GM19025 (cell line): ENCODE measurements around the gene CDC6.

ENCODE experiments used
- ATAC-seq: cut with Tn5 transposase; IDR thresholded peaks from one replicate; pipeline ENCODE4 v1.9.1; 2021; ENCODE audit warnings: mild to moderate bottlenecking, low read depth, moderate library complexity; ENCODE audit not compliant: unreplicated experiment

Gene CDC6

GRCh38 chr17:40348562-40349476, 61.1 kb downstream of the CDC6 start:
- ATAC-seq: no peak

DNA sequence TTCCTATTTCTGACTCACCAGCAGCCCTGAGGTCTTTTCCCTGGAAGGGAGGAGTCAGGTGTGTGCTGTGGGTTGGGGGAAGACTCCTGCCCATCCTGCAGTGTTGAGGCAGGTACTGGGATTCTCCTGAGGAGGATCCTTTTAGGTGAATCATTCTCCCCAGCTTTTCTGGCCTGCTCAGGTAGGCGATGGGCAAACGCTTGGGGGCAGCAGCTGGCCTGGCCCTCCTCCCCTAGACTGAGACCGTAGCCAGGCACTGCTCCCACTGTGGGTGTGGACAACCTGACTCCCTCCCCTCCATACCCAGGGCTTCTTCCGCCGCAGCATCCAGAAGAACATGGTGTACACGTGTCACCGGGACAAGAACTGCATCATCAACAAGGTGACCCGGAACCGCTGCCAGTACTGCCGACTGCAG, 61.8 kb downstream of the CDC6 start:
- ATAC-seq: no peak

DNA sequence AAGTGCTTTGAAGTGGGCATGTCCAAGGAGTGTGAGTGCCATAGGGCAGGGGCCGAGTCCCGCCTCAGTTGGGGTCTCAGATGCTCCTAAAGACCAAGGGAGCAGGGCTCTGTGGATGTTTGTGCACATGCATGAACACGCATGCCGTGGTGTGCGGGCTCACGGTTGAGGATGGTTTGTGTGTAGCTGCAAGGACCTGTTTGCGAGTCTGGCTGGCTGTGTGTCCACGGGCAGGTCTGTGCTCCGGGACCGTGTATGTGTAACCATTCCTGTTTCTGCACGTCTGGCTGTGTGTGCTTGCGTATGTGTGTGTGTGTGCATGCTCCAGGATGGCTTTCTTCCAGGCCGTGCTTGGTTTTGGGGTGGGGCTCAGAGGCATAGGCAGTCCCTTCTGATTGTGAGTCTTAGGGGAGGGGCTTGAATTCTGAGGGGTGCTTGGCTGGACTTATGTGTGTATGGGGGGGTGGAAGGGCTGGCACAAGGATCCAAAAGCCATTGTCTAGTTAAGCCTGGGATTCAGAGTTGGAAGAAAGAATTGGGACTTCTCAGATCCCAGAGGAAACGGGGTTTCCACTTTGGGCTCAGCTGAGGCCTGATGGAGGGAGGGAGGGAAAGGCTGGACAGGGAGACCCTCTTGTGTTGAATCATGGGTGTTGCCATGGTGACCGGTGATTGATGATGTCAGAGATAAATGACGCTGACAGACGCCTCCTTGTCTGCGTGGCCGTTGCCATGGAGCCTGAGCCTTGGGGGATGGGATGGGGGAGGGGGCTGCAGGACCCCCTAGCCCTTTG, 62.4 kb downstream of the CDC6 start:
- no peak for ATAC-seq

GRCh38 chr17:40350689-40351358, 63.1 kb downstream of the CDC6 start:
- ATAC-seq: no peak

DNA sequence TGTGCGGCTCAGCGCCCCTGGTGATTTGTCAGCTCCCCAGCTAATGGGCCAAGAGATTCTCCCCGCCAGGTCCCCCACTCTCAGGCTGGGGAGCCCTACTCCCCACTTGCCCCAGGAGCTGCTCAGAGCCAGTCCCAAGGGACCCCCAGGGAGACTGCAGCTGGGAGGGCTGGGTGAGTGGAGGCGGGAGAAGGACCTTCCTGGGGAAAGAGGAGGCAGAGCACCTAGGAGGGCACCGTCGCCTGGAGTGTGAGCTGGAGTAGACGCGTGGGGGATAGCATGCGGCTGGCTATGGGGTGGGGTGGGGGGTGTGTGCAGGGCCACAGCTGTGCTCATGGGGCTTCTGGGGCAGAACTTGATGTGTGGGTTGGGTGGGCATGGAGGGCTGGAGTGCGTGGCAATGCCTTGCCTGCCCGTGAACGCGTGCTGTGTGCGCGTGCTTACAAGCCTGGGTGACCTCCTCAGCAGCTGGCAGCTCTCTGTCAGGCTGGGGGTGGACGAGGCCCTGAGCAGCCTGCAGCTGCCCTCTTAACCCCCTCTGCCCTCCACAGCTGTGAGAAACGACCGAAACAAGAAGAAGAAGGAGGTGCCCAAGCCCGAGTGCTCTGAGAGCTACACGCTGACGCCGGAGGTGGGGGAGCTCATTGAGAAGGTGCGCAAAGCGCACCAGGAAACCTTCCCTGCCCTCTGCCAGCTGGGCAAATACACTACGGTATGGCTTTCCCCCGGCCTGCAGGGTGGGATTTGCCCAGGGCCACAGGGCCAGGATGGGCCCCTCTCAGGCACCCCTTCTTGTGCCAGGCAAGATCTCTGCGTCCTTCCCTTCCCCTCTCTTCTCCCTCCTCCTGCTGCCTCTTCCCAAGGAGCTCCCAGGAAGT, 63.9 kb downstream of the CDC6 start:
- ATAC-seq: no peak

GRCh38 chr17:40352237-40352778, 64.6 kb downstream of the CDC6 start:
- ATAC-seq: no peak

DNA sequence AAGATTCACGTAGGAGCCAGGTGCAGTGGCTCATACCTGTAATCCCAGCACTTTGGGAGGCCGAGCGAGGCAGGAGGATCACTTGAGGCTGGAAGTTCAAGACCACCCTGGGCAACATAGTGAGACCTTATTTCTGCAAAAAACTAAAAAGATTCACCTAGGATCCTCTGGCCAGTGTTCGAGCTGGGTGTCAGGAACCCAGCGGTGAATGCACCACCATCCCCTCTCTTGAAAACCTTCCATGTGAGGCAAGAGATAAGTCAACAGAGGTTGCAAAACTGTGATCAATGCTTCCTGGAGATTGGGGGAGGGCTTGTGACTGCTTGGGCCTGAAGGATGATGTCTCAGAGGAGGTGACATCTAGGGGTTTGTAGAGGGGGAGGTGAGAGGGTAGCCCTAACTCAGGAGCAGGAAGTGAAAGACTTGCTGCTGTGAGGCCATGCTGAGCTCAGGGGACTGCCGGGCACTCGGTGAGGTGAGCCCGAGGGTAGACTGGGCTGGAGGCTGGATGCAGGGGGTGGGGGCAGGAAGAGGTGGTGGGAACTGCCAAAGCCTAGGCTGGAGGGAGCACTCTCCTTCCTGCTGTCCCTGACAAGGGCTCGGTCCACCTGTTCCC, 65.2 kb downstream of the CDC6 start:
- ATAC-seq: no peak
